HL-60 (cell line): ENCODE measurements around the gene CAMK1D.
"Not testable (repeated sequence)": the region's sequence is repeated elsewhere in the genome, so short reads cannot be mapped to it uniquely, and the experiment has no call there.

Experiments used
- DNase-seq, 2 experiments: peaks; one replicate each; pipeline ENCODE4 v3.0.0-alpha.2; 2010 to 2020; ENCODE audit warnings: low read depth in 1 of 2, low spot score in 1 of 2
- H3K27ac ChIP-seq: fragments of 250-450 bp; sonication (Bioruptor Pico); replicated peaks from 2 replicates; pipeline ENCODE4 v1.5.1; 2020; ENCODE audit warnings: mild to moderate bottlenecking, moderate library complexity
- H3K27me3 ChIP-seq: fragments of 250-450 bp; sonication (Bioruptor Pico); 2 replicates; pipeline ENCODE4 v1.5.1; 2021; ENCODE audit warnings: mild to moderate bottlenecking, moderate library complexity; ENCODE audit not compliant: insufficient read depth, poor library complexity, severe bottlenecking
- H3K4me3 ChIP-seq: replicated peaks from 2 replicates; pipeline ENCODE4 v1.5.1; 2011; ENCODE audit warnings: mild to moderate bottlenecking, control low read depth, low read length; ENCODE audit not compliant: insufficient read depth
- GABPA ChIP-seq: IDR thresholded peaks from 2 replicates; pipeline ENCODE4 v1.6.1; 2012; ENCODE audit warnings: low read depth
- POLR2AphosphoS5 ChIP-seq: IDR thresholded peaks from 2 replicates; pipeline ENCODE4 v1.6.1; 2012; ENCODE audit warnings: low read depth
- SPI1 ChIP-seq: IDR thresholded peaks from 2 replicates; pipeline ENCODE4 v1.6.1; 2012; ENCODE audit warnings: low read depth, mild to moderate bottlenecking, borderline replicate concordance
- TF ChIP-seq, protein P1 (sequence below): IDR thresholded peaks from one replicate; pipeline ENCODE4 v1.5.1; 2011; ENCODE audit warnings: low read length, control low read depth, inconsistent platforms; ENCODE audit not compliant: insufficient read depth
- TF ChIP-seq, protein P2 (sequence below): IDR thresholded peaks from 2 replicates; pipeline ENCODE4 v1.6.1; 2012; ENCODE audit warnings: low read depth; ENCODE audit not compliant: insufficient replicate concordance

The CAMK1D gene

DNA sequence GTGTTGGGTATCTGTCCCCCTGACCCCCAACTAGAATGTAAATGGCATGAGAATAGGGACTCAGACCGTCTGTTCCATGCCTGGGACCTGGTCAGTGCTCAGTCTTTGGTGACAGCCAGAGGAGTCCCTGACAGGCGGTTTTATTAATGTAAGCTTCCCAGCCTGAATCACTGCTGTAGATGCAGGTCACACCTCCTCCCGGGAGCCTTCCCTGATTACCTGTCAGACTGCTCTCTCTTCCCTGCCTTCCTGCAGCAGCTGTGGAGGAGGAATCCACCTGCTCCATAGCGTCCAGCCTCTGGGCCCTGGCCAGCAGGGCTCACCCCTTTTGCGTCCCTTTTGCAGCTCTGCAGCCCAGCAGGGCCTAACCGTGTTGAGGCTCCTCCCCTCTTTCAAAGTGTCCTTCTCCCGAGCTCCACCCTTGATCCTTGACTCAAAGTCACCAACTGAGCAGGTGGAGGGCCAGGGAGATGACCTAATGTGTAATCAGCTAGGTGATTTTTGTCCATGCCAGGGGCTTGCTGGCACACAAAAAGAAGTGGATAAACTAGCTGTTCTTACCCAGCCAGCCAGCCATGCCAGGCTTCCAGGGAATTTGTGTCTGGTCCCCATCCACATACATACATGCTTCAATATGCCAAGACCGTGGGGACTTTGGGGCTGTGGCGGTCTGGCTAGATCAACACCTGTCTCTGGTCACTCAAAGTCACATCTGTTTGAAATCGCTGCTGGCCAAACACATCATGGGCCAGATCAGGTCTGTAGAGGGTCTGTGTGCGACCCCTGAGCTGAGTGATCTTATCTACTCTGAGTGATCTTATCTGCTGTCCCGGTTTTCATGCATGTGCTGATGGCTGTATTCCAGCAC is 457.1 kb downstream of the CAMK1D start:
- DNase-seq: no peak
- H3K4me3 ChIP-seq: no peak overlapping the region
- H3K27me3 ChIP-seq: no peaks in the 10 kb centered on the region
- TF ChIP-seq, protein P1, sequence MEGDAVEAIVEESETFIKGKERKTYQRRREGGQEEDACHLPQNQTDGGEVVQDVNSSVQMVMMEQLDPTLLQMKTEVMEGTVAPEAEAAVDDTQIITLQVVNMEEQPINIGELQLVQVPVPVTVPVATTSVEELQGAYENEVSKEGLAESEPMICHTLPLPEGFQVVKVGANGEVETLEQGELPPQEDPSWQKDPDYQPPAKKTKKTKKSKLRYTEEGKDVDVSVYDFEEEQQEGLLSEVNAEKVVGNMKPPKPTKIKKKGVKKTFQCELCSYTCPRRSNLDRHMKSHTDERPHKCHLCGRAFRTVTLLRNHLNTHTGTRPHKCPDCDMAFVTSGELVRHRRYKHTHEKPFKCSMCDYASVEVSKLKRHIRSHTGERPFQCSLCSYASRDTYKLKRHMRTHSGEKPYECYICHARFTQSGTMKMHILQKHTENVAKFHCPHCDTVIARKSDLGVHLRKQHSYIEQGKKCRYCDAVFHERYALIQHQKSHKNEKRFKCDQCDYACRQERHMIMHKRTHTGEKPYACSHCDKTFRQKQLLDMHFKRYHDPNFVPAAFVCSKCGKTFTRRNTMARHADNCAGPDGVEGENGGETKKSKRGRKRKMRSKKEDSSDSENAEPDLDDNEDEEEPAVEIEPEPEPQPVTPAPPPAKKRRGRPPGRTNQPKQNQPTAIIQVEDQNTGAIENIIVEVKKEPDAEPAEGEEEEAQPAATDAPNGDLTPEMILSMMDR: no peak
- no peak for TF ChIP-seq GABPA
- H3K27ac ChIP-seq: no peak overlapping the region

DNA sequence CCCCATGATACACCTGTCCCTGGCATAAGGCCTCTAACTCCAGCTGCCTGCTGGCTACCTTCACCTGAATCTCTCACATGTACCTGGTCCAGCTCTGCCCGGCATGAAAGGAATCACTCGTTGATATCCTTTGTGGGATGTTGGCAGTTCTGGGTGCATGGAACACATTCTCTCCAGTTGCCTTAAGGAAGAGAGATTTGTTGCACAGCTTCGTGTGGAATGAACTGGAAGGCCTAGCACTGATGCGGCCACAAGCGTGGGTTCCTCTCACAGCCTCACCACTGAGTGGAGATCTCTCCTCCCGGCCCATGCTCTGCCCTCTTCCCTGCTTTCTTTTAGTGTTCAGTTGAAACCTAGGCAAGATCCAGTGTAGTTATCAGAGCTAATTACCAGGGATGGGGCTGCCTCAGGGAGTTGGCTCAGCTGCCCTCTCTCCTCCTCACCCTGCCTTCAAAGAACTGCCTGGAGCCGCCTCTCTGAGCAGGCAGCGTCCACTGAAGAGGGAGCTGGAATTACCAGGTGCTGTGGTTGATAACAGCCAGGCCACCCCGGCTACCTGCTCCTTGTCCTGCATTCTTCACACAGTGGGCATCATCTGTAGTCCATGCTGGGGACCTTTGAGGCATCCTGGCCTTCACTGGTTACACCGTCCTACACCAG is 457.9 kb downstream of the CAMK1D start:
- H3K27ac ChIP-seq: no peak overlapping the region
- TF ChIP-seq SPI1 (no peak), POLR2AphosphoS5 (no peak), GABPA (no peak)
- no peaks in the 10 kb centered on the region for H3K27me3 ChIP-seq
- no peak overlapping the region for H3K4me3 ChIP-seq
- no peak for DNase-seq

DNA sequence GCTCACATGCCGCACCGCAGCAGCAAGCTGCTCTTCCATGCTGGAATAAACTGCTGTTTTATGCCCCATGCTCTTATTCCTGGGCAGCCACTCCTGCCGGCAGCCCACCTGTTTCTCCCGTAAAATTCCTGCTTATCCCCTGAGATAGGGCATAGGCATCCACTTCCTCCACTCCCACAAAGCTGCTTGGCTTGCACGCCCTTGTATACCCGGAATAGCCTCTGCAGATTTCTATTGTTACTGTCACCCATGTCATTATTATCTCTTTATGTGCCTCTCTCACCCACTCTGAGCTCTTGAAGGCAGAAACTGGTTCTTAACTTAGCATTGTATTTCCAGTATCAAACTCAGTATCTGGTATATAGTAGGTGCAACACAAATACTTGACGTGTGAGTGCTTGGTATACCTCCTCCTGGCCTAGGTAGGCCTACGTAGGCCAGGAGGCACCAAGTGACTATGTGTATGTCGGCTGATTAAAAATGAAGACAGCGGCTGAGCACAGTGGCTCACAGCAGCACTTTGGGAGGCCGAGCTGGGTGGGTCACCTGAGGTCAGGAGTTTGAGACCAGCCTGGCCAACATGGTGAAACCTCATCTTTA is 458.8 kb downstream of the CAMK1D start:
- TF ChIP-seq SPI1: no peak
- TF ChIP-seq, protein P1: no peak
- no peak for TF ChIP-seq GABPA
- TF ChIP-seq, protein P2, sequence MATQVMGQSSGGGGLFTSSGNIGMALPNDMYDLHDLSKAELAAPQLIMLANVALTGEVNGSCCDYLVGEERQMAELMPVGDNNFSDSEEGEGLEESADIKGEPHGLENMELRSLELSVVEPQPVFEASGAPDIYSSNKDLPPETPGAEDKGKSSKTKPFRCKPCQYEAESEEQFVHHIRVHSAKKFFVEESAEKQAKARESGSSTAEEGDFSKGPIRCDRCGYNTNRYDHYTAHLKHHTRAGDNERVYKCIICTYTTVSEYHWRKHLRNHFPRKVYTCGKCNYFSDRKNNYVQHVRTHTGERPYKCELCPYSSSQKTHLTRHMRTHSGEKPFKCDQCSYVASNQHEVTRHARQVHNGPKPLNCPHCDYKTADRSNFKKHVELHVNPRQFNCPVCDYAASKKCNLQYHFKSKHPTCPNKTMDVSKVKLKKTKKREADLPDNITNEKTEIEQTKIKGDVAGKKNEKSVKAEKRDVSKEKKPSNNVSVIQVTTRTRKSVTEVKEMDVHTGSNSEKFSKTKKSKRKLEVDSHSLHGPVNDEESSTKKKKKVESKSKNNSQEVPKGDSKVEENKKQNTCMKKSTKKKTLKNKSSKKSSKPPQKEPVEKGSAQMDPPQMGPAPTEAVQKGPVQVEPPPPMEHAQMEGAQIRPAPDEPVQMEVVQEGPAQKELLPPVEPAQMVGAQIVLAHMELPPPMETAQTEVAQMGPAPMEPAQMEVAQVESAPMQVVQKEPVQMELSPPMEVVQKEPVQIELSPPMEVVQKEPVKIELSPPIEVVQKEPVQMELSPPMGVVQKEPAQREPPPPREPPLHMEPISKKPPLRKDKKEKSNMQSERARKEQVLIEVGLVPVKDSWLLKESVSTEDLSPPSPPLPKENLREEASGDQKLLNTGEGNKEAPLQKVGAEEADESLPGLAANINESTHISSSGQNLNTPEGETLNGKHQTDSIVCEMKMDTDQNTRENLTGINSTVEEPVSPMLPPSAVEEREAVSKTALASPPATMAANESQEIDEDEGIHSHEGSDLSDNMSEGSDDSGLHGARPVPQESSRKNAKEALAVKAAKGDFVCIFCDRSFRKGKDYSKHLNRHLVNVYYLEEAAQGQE: no peak
- no peak for TF ChIP-seq POLR2AphosphoS5
- no peak for DNase-seq
- H3K4me3 ChIP-seq: no peak overlapping the region
- H3K27ac ChIP-seq: no peak overlapping the region
- no peaks in the 10 kb centered on the region for H3K27me3 ChIP-seq

DNA sequence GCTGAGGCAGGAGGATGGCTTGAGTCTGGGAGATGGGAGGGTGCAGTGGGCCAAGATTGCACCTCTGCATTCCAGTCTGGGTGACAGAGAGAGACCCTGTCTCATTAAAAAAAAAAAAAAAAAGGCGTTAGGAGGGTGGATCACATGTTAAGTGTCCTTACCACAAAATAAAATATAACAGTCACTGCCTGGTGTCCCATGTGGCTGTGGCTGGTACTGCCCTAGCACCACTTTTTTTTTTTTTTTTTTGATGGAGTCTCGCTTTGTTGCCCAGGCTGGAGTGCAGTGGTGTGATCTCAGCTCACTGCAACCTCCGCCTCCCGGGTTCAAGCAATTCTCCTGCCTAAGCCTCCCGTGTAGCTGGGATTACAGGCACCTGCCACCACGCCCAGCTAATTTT is 460.7 kb downstream of the CAMK1D start:
- H3K27me3 ChIP-seq, DNase-seq, H3K4me3 ChIP-seq: not testable (repeated sequence)

DNA sequence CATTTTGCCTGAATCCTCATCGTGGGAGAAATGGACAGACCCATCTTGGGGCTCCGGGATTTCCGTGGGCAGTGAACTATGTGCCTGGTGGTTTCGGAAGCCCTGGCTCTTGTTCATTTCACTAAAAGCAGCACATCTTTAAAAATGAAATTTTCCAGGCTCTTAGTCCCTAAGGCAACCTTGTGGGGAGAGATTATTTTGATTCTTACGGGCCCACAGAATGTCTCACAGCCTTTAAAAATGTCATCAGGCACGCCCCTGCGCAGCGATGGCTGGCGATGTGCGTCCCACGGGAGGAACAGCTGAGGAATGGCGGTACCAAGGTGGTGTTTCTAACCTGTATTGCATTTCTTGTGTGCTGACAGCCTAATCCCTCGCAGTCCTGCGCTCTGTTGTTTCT is 462.5 kb downstream of the CAMK1D start:
- Histone ChIP-seq H3K4me3 (no peak overlapping the region), H3K27ac (no peak overlapping the region), H3K27me3 (no peaks in the 10 kb centered on the region)
- DNase-seq: no peak
- TF ChIP-seq SPI1 (no peak), POLR2AphosphoS5 (no peak), GABPA (no peak)
- TF ChIP-seq, protein P1: no peak
- TF ChIP-seq, protein P2: no peak

More for the DNA sequence above, 460.7 kb downstream of the CAMK1D start:
- not testable (repeated sequence) for H3K27ac ChIP-seq
